ENCODE data around the gene TMTC2. TPM values are rescaled to one million over a fixed set of nuclear protein-coding genes. Genes with fewer than 3 reads are reported as not detected.

The TMTC2 gene
- total RNA-seq, 1 donor from 2014 or later: 20.2 TPM

GRCh38 chr12:82833481-82833880 lies 146.8 kb downstream of the TMTC2 start:
- no peak for TF ChIP-seq CTCF (IDR thresholded peaks at IDR 0.05)
- H3K9me3 Mint-ChIP-seq (ENCODE audit: unreplicated experiment): no peaks in the 10 kb centered on the region
- no peak overlapping the region for H3K4me3 Mint-ChIP-seq (ENCODE audit: unreplicated experiment)
- no peak for DNase-seq (ENCODE audit: extremely low spot score, unreplicated experiment)
- peaks cover 16% of the 10 kb centered on the region for H3K4me1 Mint-ChIP-seq (ENCODE audit: unreplicated experiment)
- no peak overlapping the region for H3K27ac Mint-ChIP-seq (ENCODE audit: unreplicated experiment)
- H3K27me3 Mint-ChIP-seq (ENCODE audit: unreplicated experiment): no peaks in the 10 kb centered on the region
- peaks cover 5% of the 10 kb centered on the region for H3K36me3 Mint-ChIP-seq (ENCODE audit: unreplicated experiment)

- DNase-seq (ENCODE audit: extremely low spot score, unreplicated experiment): no peak
- no peak overlapping the region for H3K4me3 Mint-ChIP-seq (ENCODE audit: unreplicated experiment)
- peaks cover 17% of the 10 kb centered on the region for H3K4me1 Mint-ChIP-seq (ENCODE audit: unreplicated experiment)
- no peak overlapping the region for H3K27ac Mint-ChIP-seq (ENCODE audit: unreplicated experiment)
- TF ChIP-seq CTCF (IDR thresholded peaks at IDR 0.05): no peak
- peaks cover 5% of the 10 kb centered on the region for H3K36me3 Mint-ChIP-seq (ENCODE audit: unreplicated experiment)
- no peaks in the 10 kb centered on the region for H3K27me3 Mint-ChIP-seq (ENCODE audit: unreplicated experiment)
- no peaks in the 10 kb centered on the region for H3K9me3 Mint-ChIP-seq (ENCODE audit: unreplicated experiment)
Measured at GRCh38 chr12:82835217-82835616, 148.5 kb downstream of the TMTC2 start.

- no peak for TF ChIP-seq CTCF (IDR thresholded peaks at IDR 0.05)
- H3K36me3 Mint-ChIP-seq (ENCODE audit: unreplicated experiment): no peaks in the 10 kb centered on the region
- DNase-seq (ENCODE audit: extremely low spot score, unreplicated experiment): no peak
- H3K27ac Mint-ChIP-seq (ENCODE audit: unreplicated experiment): no peak overlapping the region
- H3K9me3 Mint-ChIP-seq (ENCODE audit: unreplicated experiment): no peaks in the 10 kb centered on the region
- no peak overlapping the region for H3K4me3 Mint-ChIP-seq (ENCODE audit: unreplicated experiment)
- H3K27me3 Mint-ChIP-seq (ENCODE audit: unreplicated experiment): no peaks in the 10 kb centered on the region
- H3K4me1 Mint-ChIP-seq (ENCODE audit: unreplicated experiment): peaks cover 20% of the 10 kb centered on the region
Measured at GRCh38 chr12:82838131-82838551, 151.4 kb downstream of the TMTC2 start.

- H3K4me3 Mint-ChIP-seq (ENCODE audit: unreplicated experiment): no peak overlapping the region
- no peaks in the 10 kb centered on the region for H3K36me3 Mint-ChIP-seq (ENCODE audit: unreplicated experiment)
Measured at GRCh38 chr12:82838827-82839226, 152.1 kb downstream of the TMTC2 start.

GRCh38 chr12:82839796-82840195 lies 153.1 kb downstream of the TMTC2 start:
- Mint-ChIP-seq H3K27me3 (ENCODE audit: unreplicated experiment) (no peaks in the 10 kb centered on the region), H3K27ac (ENCODE audit: unreplicated experiment) (no peak overlapping the region), H3K4me1 (ENCODE audit: unreplicated experiment) (peaks cover 17% of the 10 kb centered on the region), H3K36me3 (ENCODE audit: unreplicated experiment) (no peaks in the 10 kb centered on the region), H3K9me3 (ENCODE audit: unreplicated experiment) (no peaks in the 10 kb centered on the region), H3K4me3 (ENCODE audit: unreplicated experiment) (no peak overlapping the region)
- no peak for DNase-seq (ENCODE audit: extremely low spot score, unreplicated experiment)
- no peak for TF ChIP-seq CTCF (IDR thresholded peaks at IDR 0.05)

More at GRCh38 chr12:82838827-82839226, 152.1 kb downstream of the TMTC2 start:
- H3K27ac Mint-ChIP-seq (ENCODE audit: unreplicated experiment): no peak overlapping the region
- peaks cover 20% of the 10 kb centered on the region for H3K4me1 Mint-ChIP-seq (ENCODE audit: unreplicated experiment)
- TF ChIP-seq CTCF (IDR thresholded peaks at IDR 0.05): no peak
- DNase-seq (ENCODE audit: extremely low spot score, unreplicated experiment): no peak
- H3K27me3 Mint-ChIP-seq (ENCODE audit: unreplicated experiment): no peaks in the 10 kb centered on the region
- H3K9me3 Mint-ChIP-seq (ENCODE audit: unreplicated experiment): no peaks in the 10 kb centered on the region

Data from osteocyte (in vitro differentiated cells).